NT2/D1 (cell line): ENCODE measurements around the gene UNC13C.
A peak's percentile ranks its signal among the peaks of the same experiment; 100 is the strongest.

Experiments
- DNase-seq: peaks from one replicate; pipeline ENCODE4 v3.0.0-alpha.2; 2011; ENCODE audit warnings: low read depth, low spot score
- H3K27me3 ChIP-seq: 2 replicates; pipeline ENCODE4 v1.6.0; 2011; ENCODE audit warnings: mild to moderate bottlenecking; ENCODE audit not compliant: insufficient read length, insufficient read depth
- H3K36me3 ChIP-seq: 2 replicates; pipeline ENCODE4 v1.6.1; 2011; ENCODE audit warnings: mild to moderate bottlenecking, low read length, mixed read lengths; ENCODE audit not compliant: insufficient read depth, insufficient read length
- H3K4me1 ChIP-seq: 2 replicates; pipeline ENCODE4 v1.5.1; 2011; ENCODE audit not compliant: insufficient read depth, insufficient read length
- H3K4me3 ChIP-seq: 2 replicates; pipeline ENCODE4 v1.5.1; 2011; ENCODE audit warnings: low read depth; ENCODE audit not compliant: insufficient read length
- H3K9ac ChIP-seq: 2 replicates; pipeline ENCODE4 v1.6.0; 2011; ENCODE audit warnings: low read depth; ENCODE audit not compliant: insufficient read length
- H3K9me3 ChIP-seq: 2 replicates; pipeline ENCODE4 v1.5.1; 2011; ENCODE audit warnings: mild to moderate bottlenecking, low read length; ENCODE audit not compliant: insufficient read depth
- SUZ12 ChIP-seq: IDR thresholded peaks from 2 replicates; pipeline ENCODE4 v1.6.1; 2011; ENCODE audit not compliant: insufficient read length, insufficient read depth; ENCODE audit errors: extremely low read depth
- YY1 ChIP-seq: IDR thresholded peaks from 2 replicates; pipeline ENCODE4 v1.6.1; 2011; ENCODE audit not compliant: insufficient read length, insufficient read depth
- ZNF274 ChIP-seq: IDR thresholded peaks from 2 replicates; pipeline ENCODE4 v1.6.1; 2011; ENCODE audit warnings: mild to moderate bottlenecking, low read depth, low read length

The UNC13C gene

GRCh38 chr15:54289590-54290136 is 311.4 kb downstream of the UNC13C start:
- no peak for DNase-seq
- Histone ChIP-seq H3K9ac (no peak overlapping the region), H3K9me3 (no peaks in the 10 kb centered on the region), H3K4me3 (no peak overlapping the region), H3K4me1 (no peaks in the 10 kb centered on the region), H3K27me3 (no peaks in the 10 kb centered on the region), H3K36me3 (no peaks in the 10 kb centered on the region)
- no peak for TF ChIP-seq SUZ12
- TF ChIP-seq YY1: no peak
- no peak for TF ChIP-seq ZNF274

GRCh38 chr15:54298396-54298795 is 320.2 kb downstream of the UNC13C start:
- Histone ChIP-seq H3K9me3 (no peaks in the 10 kb centered on the region), H3K4me1 (no peaks in the 10 kb centered on the region), H3K36me3 (no peaks in the 10 kb centered on the region), H3K4me3 (no peak overlapping the region), H3K9ac (no peak overlapping the region), H3K27me3 (no peaks in the 10 kb centered on the region)
- TF ChIP-seq ZNF274 (no peak), SUZ12 (no peak), YY1 (no peak)
- no peak for DNase-seq

GRCh38 chr15:54304321-54304720 is 326.1 kb downstream of the UNC13C start:
- no peak for DNase-seq
- no peak overlapping the region for H3K9ac ChIP-seq
- no peak for TF ChIP-seq ZNF274
- no peak for TF ChIP-seq SUZ12
- TF ChIP-seq YY1: no peak
- H3K9me3 ChIP-seq: no peaks in the 10 kb centered on the region
- H3K36me3 ChIP-seq: no peaks in the 10 kb centered on the region
- no peaks in the 10 kb centered on the region for H3K27me3 ChIP-seq
- H3K4me1 ChIP-seq: no peaks in the 10 kb centered on the region
- no peak overlapping the region for H3K4me3 ChIP-seq

- no peak for DNase-seq
- H3K4me3 ChIP-seq: no peak overlapping the region
Measured at GRCh38 chr15:54305138-54305537, 326.9 kb downstream of the UNC13C start.

GRCh38 chr15:54307252-54307902 is 329.1 kb downstream of the UNC13C start:
- no peak overlapping the region for H3K9ac ChIP-seq
- H3K4me3 ChIP-seq: no peak overlapping the region
- no peaks in the 10 kb centered on the region for H3K4me1 ChIP-seq
- no peak for TF ChIP-seq ZNF274
- TF ChIP-seq SUZ12: no peak
- no peak for TF ChIP-seq YY1
- no peaks in the 10 kb centered on the region for H3K27me3 ChIP-seq
- DNase-seq: no peak
- H3K36me3 ChIP-seq: no peaks in the 10 kb centered on the region
- no peaks in the 10 kb centered on the region for H3K9me3 ChIP-seq

More at GRCh38 chr15:54305138-54305537, 326.9 kb downstream of the UNC13C start:
- Histone ChIP-seq H3K4me1 (no peaks in the 10 kb centered on the region), H3K36me3 (no peaks in the 10 kb centered on the region), H3K9me3 (no peaks in the 10 kb centered on the region), H3K27me3 (no peaks in the 10 kb centered on the region), H3K9ac (no peak overlapping the region)
- TF ChIP-seq SUZ12 (no peak), ZNF274 (no peak), YY1 (no peak)

GRCh38 chr15:54307926-54308325 is 329.7 kb downstream of the UNC13C start:
- no peak overlapping the region for H3K9ac ChIP-seq
- no peak for DNase-seq
- TF ChIP-seq ZNF274 (no peak), SUZ12 (no peak), YY1 (no peak)

GRCh38 chr15:54312528-54312927 is 334.3 kb downstream of the UNC13C start:
- Histone ChIP-seq H3K4me1 (no peaks in the 10 kb centered on the region), H3K9ac (no peak overlapping the region), H3K36me3 (no peaks in the 10 kb centered on the region), H3K9me3 (no peaks in the 10 kb centered on the region), H3K4me3 (no peak overlapping the region), H3K27me3 (no peaks in the 10 kb centered on the region)
- TF ChIP-seq SUZ12: no peak
- TF ChIP-seq YY1: no peak
- no peak for TF ChIP-seq ZNF274
- peak; percentile 11 for DNase-seq

More at GRCh38 chr15:54307926-54308325, 329.7 kb downstream of the UNC13C start:
- no peaks in the 10 kb centered on the region for H3K27me3 ChIP-seq
- H3K4me1 ChIP-seq: no peaks in the 10 kb centered on the region
- H3K4me3 ChIP-seq: no peak overlapping the region
- H3K36me3 ChIP-seq: no peaks in the 10 kb centered on the region
- H3K9me3 ChIP-seq: no peaks in the 10 kb centered on the region
